GM21717 (cell line): ENCODE measurements around the gene EFHB.
A peak's percentile ranks its signal among the peaks of the same experiment; 100 is the strongest.
"Not testable (repeated sequence)": the region's sequence is repeated elsewhere in the genome, so short reads cannot be mapped to it uniquely, and the experiment has no call there.

Source experiments
- ATAC-seq: cut with Tn5 transposase; IDR thresholded peaks from one replicate; pipeline ENCODE4 v1.9.1; 2021; ENCODE audit warnings: mild to moderate bottlenecking, moderate library complexity; ENCODE audit not compliant: unreplicated experiment

The EFHB gene

DNA sequence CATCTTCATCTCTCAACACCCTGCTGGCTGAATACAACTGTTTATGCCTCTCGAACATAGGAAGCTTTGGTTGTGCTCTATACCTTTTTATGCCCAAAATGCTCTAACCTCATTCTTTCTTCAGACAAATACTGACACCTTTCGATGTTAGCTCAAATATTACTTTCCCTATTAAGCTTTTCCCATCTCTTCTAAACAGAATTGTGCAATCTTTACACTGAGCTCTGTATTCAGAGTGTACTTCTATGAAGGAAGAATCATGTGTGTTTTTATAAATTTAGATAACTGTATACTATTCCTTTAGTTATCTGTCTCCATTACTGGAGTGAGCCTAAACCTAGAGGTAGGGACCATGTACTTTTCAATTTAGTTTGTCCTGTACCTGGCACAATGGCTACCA is 1.6 kb downstream of the EFHB start:
- ATAC-seq, result no peak

DNA sequence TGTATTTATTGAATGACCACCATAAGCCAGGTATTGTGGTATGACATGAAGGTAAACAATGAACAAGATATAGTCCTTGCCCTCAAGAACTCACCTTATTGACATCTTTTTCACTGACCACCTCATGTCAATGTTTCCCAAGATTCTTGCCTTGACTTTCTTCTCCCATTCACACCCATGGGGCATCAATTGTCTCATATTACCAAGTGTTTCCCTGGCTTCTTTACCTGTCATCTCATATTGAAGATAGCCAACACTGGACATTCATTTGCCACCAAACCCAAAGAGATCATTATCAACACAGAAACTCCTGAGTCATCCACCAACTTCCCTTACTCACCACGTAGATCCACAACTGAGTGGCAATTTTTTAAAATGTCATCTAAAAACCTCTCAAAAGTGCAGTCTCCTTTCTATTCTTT is 2.2 kb downstream of the EFHB start:
- peak; percentile 39 for ATAC-seq

GRCh38 chr3:19931180-19931692 is 2.8 kb downstream of the EFHB start:
- ATAC-seq, result peak; percentile 92

GRCh38 chr3:19920401-19921080 is 13.5 kb downstream of the EFHB start:
- no peak for ATAC-seq

- no peak for ATAC-seq
Observed at GRCh38 chr3:19917167-19917566, 16.9 kb downstream of the EFHB start.

DNA sequence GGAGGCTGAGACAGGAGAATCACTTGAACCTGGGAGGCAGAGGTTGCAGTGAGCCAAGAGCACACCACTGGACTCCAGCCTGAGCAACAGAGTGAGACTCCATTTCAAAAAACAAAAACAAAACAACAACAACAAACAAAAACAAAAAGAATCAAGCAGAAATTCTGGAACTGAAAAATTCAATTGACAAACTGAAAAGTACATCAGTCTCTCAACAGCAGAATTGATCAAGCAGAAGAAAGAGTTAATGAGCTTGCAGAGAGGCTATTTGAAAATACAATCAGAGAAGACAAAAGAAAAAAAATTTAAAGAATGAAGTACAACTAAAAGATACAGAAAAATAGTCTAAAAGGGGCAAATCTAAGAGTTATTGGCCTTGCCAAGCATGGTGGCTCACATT is 22.6 kb downstream of the EFHB start:
- ATAC-seq, result no peak

- ATAC-seq, result peak; percentile 66
Observed at GRCh38 chr3:19907523-19907922, 26.5 kb downstream of the EFHB start.

DNA sequence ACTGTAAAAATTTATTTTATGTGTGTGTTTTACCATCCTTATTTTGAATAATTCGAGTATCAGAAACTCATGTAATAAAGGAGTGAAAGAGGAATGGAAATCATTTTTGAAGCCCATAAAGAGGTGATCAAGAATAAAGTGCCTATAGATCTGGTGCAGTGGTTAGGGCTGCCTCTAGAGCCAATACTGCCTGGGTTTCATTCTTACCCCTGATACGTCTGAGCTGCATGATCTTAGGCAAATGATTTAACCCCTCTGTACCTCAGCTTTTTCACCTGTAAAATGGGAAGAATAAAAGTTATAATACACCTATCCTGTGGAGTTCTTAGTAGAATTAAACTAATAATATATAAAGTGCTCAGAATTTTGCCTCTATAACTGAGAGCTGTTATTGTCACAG is 30.4 kb downstream of the EFHB start:
- ATAC-seq, result no peak

GRCh38 chr3:19901918-19902317 is 32.1 kb downstream of the EFHB start:
- ATAC-seq, result no peak

GRCh38 chr3:19901337-19901736 is 32.7 kb downstream of the EFHB start:
- no peak for ATAC-seq

DNA sequence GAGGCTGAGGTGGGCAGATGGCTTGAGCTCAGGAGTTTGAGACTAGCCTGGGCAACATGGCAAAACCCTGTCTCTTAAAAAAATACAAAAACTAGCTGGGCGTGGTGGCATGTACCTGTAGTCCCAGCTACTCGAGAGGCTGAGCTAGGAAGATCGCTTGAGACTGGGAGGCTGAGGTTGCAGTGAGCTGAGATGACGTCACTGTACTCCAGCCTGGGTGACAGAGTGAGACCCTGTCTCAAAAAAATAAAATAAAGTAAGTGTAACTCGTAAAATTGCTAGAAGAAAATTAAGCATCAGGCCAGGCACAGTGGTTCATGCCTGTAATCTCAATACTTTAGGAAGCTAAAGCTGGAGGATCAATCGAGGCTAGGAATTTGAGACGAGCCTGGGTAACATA is 34.2 kb downstream of the EFHB start:
- not testable (repeated sequence) for ATAC-seq

DNA sequence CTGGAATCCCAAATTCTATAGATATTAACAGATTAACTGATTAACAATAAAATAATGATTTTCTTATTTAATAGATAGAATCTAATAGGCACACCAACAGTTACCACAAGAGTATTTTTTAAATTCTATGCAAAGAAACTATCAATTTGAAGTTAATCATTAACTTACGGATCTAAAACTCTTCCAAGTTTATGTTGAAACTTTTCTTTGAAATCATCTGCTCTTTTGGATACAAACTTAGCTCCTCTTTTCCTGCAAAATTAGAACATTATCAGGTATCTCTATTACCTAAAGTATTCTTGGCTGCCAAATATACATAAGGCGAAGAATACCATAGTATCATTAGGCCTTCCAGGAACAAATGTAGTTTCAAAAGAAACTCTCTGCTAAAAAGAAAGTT is 34.8 kb downstream of the EFHB start:
- ATAC-seq, result no peak

DNA sequence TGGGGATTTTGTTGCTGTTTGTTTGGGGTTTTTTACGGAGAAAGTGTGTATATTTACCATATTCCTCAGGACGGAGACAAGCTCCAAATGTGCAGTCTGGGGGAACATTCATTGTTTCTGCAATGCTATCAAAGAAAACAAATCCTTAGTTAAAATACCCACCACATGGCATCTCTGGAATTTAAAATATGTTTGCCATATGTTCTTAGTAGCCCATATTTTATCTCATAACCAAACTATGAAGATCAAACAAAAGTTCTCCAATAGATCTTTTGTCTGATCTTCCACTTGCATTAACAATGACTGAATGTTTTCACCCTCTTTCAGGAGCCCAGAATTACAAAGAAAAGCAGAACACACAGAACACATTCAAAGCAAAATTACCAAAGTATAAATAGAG is 35.3 kb downstream of the EFHB start:
- ATAC-seq, result no peak

- ATAC-seq, result no peak
Observed at GRCh38 chr3:19891740-19892139, 42.3 kb downstream of the EFHB start.

- ATAC-seq, result no peak
Observed at GRCh38 chr3:19888428-19889152, 45.4 kb downstream of the EFHB start.

DNA sequence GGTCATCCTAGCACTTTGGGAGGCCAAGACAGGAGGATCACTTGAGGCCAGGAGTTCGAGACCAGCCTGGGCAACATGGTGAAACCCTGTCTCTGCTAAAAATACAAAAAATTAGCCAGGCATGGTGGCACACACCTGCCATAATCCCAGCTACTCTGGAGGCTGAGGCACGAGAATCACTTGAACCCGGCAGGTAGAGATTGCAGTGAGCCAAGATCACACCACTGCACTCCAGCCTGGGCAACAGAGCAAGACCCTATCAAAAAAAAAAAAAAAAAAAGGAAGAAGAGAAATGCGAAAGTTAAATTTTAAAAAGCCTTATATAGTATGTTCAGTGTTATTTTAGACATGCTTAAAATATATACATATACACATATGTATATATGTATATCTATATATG is 46.9 kb downstream of the EFHB start:
- ATAC-seq, result not testable (repeated sequence)

- no peak for ATAC-seq
Observed at GRCh38 chr3:19886404-19886803, 47.6 kb downstream of the EFHB start.

DNA sequence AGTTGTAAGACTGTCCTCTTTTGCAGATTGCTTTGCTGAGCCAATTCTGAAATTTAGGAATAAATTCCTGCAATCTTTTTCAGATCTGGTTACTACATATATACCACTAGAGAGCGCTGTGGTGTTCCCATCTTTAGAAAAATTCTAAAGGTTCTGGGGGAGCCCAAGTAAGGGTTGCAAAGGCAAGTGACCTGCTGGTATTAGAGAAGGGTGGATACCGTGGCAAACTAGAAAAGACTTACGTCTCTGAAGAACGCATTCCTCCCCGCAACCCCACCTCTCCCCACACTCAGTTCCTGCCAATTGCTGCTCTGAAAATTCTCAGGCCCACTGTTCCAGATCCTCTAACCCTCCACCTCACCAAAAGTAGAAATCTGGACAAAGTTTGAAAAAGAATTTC is 48.5 kb downstream of the EFHB start:
- no peak for ATAC-seq

- ATAC-seq, result no peak
Observed at GRCh38 chr3:19881852-19882251, 52.2 kb downstream of the EFHB start.

GRCh38 chr3:19881036-19881435 is 53.0 kb downstream of the EFHB start:
- no peak for ATAC-seq

DNA sequence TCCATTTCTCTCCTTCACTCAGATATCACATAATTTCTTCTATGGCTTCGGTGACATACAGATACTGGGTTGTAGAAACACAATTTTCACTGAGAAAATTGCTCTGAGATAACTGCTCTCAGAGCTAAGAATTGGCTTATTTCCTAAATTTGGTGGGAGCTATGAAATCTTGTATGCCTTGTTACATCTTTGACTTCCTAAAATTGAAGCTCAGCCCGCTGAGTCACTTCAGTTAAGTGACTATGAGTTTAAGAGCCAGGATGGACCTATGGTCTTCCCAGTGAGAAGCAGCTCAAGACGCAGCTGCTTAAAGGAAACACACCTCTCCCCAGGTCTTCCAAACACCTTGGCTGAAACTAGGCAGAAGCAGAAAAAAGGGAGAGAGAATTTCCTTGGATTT is 56.4 kb downstream of the EFHB start:
- no peak for ATAC-seq

- ATAC-seq, result peak; percentile 93
Observed at GRCh38 chr3:19866751-19867347, 67.2 kb downstream of the EFHB start.
